Left ventricle myocardium inferior (tissue), 1 donor: ENCODE data around the gene SMAD1. TPM values are rescaled to one million over a fixed set of nuclear protein-coding genes. Genes with fewer than 3 reads are reported as not detected.

Source experiments
- DNase-seq: peaks from one replicate; pipeline ENCODE4 v3.0.0-alpha.2; 2020
- H3K27ac ChIP-seq: fragments of 200-600 bp; replicated peaks from 2 replicates; pipeline ENCODE4 v1.8.0; 2021
- H3K27me3 ChIP-seq: fragments of 200-600 bp; 2 replicates; pipeline ENCODE4 v1.8.0; 2021; ENCODE audit warnings: low read depth
- H3K36me3 ChIP-seq: fragments of 200-600 bp; 2 replicates; pipeline ENCODE4 v1.8.0; 2021
- H3K4me1 ChIP-seq: fragments of 200-600 bp; 2 replicates; pipeline ENCODE4 v1.8.0; 2021
- H3K4me3 ChIP-seq: fragments of 200-600 bp; 2 replicates; pipeline ENCODE4 v1.8.0; 2021; ENCODE audit warnings: mild to moderate bottlenecking, moderate library complexity
- H3K9me3 ChIP-seq: fragments of 200-600 bp; replicated peaks from 2 replicates; pipeline ENCODE4 v1.8.0; 2021
- intact Hi-C: fragments of 100-400 bp; cut with micrococcal nuclease; formaldehyde crosslinking; loops from one replicate; pipeline ENCODE4 v1.11.0; 2022
- total RNA-seq: library from RNA; stranded (reverse); fragmentation: NEBNext Ultra II Directional; extraction: Animal tissue kit (Norgen Biotek cat#: 25700); gene quantifications from one replicate; pipeline ENCODE4 v1.2.1, GENCODE V29; 2021
- TF ChIP-seq, protein P1 (sequence below): fragments of 200-600 bp; IDR thresholded peaks from 2 replicates; pipeline ENCODE4 v1.8.0; 2021; ENCODE audit warnings: antibody characterized with exemption, mild to moderate bottlenecking, borderline replicate concordance
- donor health status: DM: no; HTN: yes; CAD: no; lungs with severe emphysema.

The SMAD1 gene
- total RNA-seq, 1 donor from 2014 or later, result 10.1 TPM

- Histone ChIP-seq H3K27me3 (no peaks in the 10 kb centered on the region), H3K9me3 (no peaks in the 10 kb centered on the region), H3K36me3 (no peaks in the 10 kb centered on the region), H3K27ac (peak overlapping the region; percentile 95), H3K4me3 (peak overlapping the region; percentile 75), H3K4me1 (peaks cover 58% of the 10 kb centered on the region)
- intact Hi-C loops, result loop anchor here (10.0 kb wide), 1 partner anchor 62 kb away; no protein-coding TSS in a partner anchor
- TF ChIP-seq, protein P1, sequence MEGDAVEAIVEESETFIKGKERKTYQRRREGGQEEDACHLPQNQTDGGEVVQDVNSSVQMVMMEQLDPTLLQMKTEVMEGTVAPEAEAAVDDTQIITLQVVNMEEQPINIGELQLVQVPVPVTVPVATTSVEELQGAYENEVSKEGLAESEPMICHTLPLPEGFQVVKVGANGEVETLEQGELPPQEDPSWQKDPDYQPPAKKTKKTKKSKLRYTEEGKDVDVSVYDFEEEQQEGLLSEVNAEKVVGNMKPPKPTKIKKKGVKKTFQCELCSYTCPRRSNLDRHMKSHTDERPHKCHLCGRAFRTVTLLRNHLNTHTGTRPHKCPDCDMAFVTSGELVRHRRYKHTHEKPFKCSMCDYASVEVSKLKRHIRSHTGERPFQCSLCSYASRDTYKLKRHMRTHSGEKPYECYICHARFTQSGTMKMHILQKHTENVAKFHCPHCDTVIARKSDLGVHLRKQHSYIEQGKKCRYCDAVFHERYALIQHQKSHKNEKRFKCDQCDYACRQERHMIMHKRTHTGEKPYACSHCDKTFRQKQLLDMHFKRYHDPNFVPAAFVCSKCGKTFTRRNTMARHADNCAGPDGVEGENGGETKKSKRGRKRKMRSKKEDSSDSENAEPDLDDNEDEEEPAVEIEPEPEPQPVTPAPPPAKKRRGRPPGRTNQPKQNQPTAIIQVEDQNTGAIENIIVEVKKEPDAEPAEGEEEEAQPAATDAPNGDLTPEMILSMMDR, result no peak
- DNase-seq, result peak; percentile 42
Measured at GRCh38 chr4:145482209-145483037, 770 bp downstream of the SMAD1 start.

DNA sequence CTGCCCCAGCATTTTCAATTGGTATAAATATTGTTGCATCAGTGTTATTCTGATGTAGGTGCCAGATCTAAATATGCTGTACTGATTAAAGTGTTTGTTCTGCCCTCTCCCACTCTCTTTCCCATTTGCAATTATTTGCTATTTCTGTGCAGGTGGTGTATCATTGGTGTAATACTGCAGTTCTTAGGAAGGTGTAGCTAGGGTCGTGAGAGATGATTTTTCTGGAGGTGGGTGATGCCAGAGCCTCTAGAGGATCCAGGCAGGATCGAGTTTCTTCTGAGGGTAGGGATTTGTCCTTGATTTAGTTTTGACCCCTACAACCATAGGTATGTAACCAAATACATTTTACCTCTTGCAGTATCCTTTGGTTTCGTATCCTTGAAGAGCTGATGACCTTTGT, 1.9 kb downstream of the SMAD1 start:
- Histone ChIP-seq H3K36me3 (no peaks in the 10 kb centered on the region), H3K27ac (peak overlapping the region; percentile 95), H3K4me3 (peak overlapping the region; percentile 75), H3K9me3 (no peaks in the 10 kb centered on the region), H3K4me1 (peaks cover 68% of the 10 kb centered on the region), H3K27me3 (no peaks in the 10 kb centered on the region)
- TF ChIP-seq, protein P1, result no peak
- intact Hi-C loops, result loop anchor here (10.0 kb wide), 1 partner anchor 61 kb away; no protein-coding TSS in a partner anchor
- DNase-seq, result no peak

- Histone ChIP-seq H3K9me3 (no peaks in the 10 kb centered on the region), H3K4me1 (peaks cover 75% of the 10 kb centered on the region), H3K4me3 (peak overlapping the region; percentile 75), H3K27ac (no peak overlapping the region), H3K36me3 (no peaks in the 10 kb centered on the region), H3K27me3 (no peaks in the 10 kb centered on the region)
- intact Hi-C loops, result loop anchor here (10.0 kb wide), 1 partner anchor 60 kb away; no protein-coding TSS in a partner anchor
- DNase-seq, result no peak
- TF ChIP-seq, protein P1, result no peak
Measured at GRCh38 chr4:145484225-145484846, 2.7 kb downstream of the SMAD1 start.

- DNase-seq, result no peak
- H3K27ac ChIP-seq, result no peak overlapping the region
- H3K36me3 ChIP-seq, result no peaks in the 10 kb centered on the region
- H3K27me3 ChIP-seq, result no peaks in the 10 kb centered on the region
- H3K9me3 ChIP-seq, result no peaks in the 10 kb centered on the region
- intact Hi-C loops, result loop anchor here (10.0 kb wide), 1 partner anchor 60 kb away; no protein-coding TSS in a partner anchor
- TF ChIP-seq, protein P1, result no peak
- H3K4me3 ChIP-seq, result no peak overlapping the region
- H3K4me1 ChIP-seq, result peaks cover 83% of the 10 kb centered on the region
Measured at GRCh38 chr4:145485120-145485519, 3.5 kb downstream of the SMAD1 start.

DNA sequence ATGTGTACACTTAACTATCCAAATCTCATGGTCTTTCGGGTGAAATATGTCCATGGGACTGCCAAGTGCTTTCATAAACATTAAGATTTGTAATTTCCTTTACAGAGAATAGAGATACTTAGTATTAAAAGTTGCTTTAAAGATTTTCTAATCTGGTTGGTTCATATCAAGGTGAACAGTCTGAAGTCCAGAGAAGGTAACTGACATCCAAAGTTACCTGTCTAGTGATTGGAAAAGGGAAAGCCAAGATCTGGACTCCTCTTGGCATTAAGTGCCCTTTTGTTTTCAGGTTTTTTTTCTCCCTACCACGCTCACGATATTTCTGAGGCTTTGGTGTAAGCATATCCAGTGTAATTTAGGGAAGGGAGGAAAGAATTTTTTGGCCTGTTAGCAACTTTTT, 5.0 kb downstream of the SMAD1 start:
- H3K9me3 ChIP-seq, result no peaks in the 10 kb centered on the region
- no peak overlapping the region for H3K27ac ChIP-seq
- TF ChIP-seq, protein P1, result no peak
- no peaks in the 10 kb centered on the region for H3K27me3 ChIP-seq
- DNase-seq, result no peak
- H3K36me3 ChIP-seq, result no peaks in the 10 kb centered on the region
- no peak overlapping the region for H3K4me3 ChIP-seq
- intact Hi-C loops, result loop anchor here (10.0 kb wide), 1 partner anchor 58 kb away; no protein-coding TSS in a partner anchor
- H3K4me1 ChIP-seq, result peaks cover 91% of the 10 kb centered on the region
